Measurements from ENCODE around the gene BTBD6. TPM values are rescaled to one million over a fixed set of nuclear protein-coding genes. Genes with fewer than 3 reads are reported as not detected.
A peak's percentile ranks its signal among the peaks of the same experiment; 100 is the strongest.
"Not testable (repeated sequence)": the region's sequence is repeated elsewhere in the genome, so short reads cannot be mapped to it uniquely, and the experiment has no call there.

Gene BTBD6
- total and polyA plus RNA-seq, 3 experiments from 2014 or later = 16.2 to 55.0 (median 54.1) TPM

- Mint-ChIP-seq H3K4me1 (peaks cover 20 to 45% (median 32%) of the 10 kb centered on the region in 3 donors), H3K9me3 (no peaks in the 10 kb centered on the region), H3K4me3 (no peak overlapping the region), H3K27me3 (no peaks in the 10 kb centered on the region), H3K27ac (peak overlapping the region in 1 of 8 donors; percentile 73), H3K36me3 (peaks cover 0 to 23% (median 3%) of the 10 kb centered on the region in 3 donors)
- no peak for DNase-seq
- peaks cover 15% of the 10 kb centered on the region for H3K4me1 ChIP-seq (ENCODE audit: insufficient read depth, low read length)
- POLR2A ChIA-PET = no interaction called here
- CTCF ChIA-PET = interaction anchor here (0.9 to 1.3 kb wide), 2 partner anchors 13 to 201 kb away, joined by 3 read pairs; partner anchors contain the start of gene BRF1
- no peaks in the 10 kb centered on the region for H3K9me3 ChIP-seq (ENCODE audit: low read length)
- no peak overlapping the region for H3K4me3 ChIP-seq (ENCODE audit: low read length)
- H3K27me3 ChIP-seq (ENCODE audit: insufficient read depth, low read length, poor library complexity, severe bottlenecking) = no peaks in the 10 kb centered on the region
- H3K27ac ChIP-seq (ENCODE audit: low read depth, low read length) = no peak overlapping the region
- no peaks in the 10 kb centered on the region for H3K36me3 ChIP-seq (ENCODE audit: insufficient read depth, low read length)
Measured at GRCh38 chr14:105287249-105288102, 39.1 kb downstream of the BTBD6 start.

GRCh38 chr14:105288936-105289335 lies 40.6 kb downstream of the BTBD6 start:
- CTCF ChIA-PET = interaction anchor here (0.8 to 0.9 kb wide), 2 partner anchors 8 to 202 kb away, joined by 3 read pairs; no protein-coding TSS in a partner anchor
- DNase-seq; POLR2A ChIA-PET; H3K27me3 Mint-ChIP-seq; H3K9me3 ChIP-seq (ENCODE audit: low read length); H3K9me3 Mint-ChIP-seq; H3K4me3 ChIP-seq (ENCODE audit: low read length); H3K36me3 ChIP-seq (ENCODE audit: insufficient read depth, low read length); H3K4me3 Mint-ChIP-seq; H3K27ac ChIP-seq (ENCODE audit: low read depth, low read length); H3K27me3 ChIP-seq (ENCODE audit: insufficient read depth, low read length, poor library complexity, severe bottlenecking): not testable (repeated sequence)
- H3K36me3 Mint-ChIP-seq = peaks cover 0 to 17% (median 3%) of the 10 kb centered on the region in 3 donors
- peaks cover 23% of the 10 kb centered on the region for H3K4me1 ChIP-seq (ENCODE audit: insufficient read depth, low read length)
- H3K4me1 Mint-ChIP-seq = peaks cover 22 to 50% (median 45%) of the 10 kb centered on the region in 3 donors
- peak overlapping the region in 1 of 8 donors; percentile 65 for H3K27ac Mint-ChIP-seq

GRCh38 chr14:105290621-105291346 lies 42.5 kb downstream of the BTBD6 start:
- Mint-ChIP-seq H3K9me3 (no peaks in the 10 kb centered on the region), H3K27ac (peak overlapping the region in 7 of 8 donors; percentile 24 to 77 (median 72)), H3K27me3 (no peaks in the 10 kb centered on the region), H3K4me1 (peaks cover 26 to 47% (median 42%) of the 10 kb centered on the region in 3 donors), H3K4me3 (peak overlapping the region in 4 of 7 donors; percentile 17 to 51 (median 32)), H3K36me3 (peaks cover 0 to 3% (median 0%) of the 10 kb centered on the region in 3 donors)
- Histone ChIP-seq H3K9me3 (ENCODE audit: low read length) (no peaks in the 10 kb centered on the region), H3K4me3 (ENCODE audit: low read length) (no peak overlapping the region), H3K4me1 (ENCODE audit: insufficient read depth, low read length) (peaks cover 27% of the 10 kb centered on the region), H3K36me3 (ENCODE audit: insufficient read depth, low read length) (no peaks in the 10 kb centered on the region), H3K27me3 (ENCODE audit: insufficient read depth, low read length, poor library complexity, severe bottlenecking) (no peaks in the 10 kb centered on the region), H3K27ac (ENCODE audit: low read depth, low read length) (no peak overlapping the region)
- POLR2A ChIA-PET = no interaction called here
- DNase-seq = peak in 2 of 5 donors; percentile 51 to 52
- CTCF ChIA-PET = interaction anchor here (1.1 to 1.5 kb wide), 2 partner anchors 10 to 201 kb away, joined by 3 to 4 read pairs; partner anchors contain the start of gene BRF1

- Mint-ChIP-seq H3K27ac (peak overlapping the region in 5 of 8 donors; percentile 55 to 94 (median 71)), H3K36me3 (peaks cover 0 to 1% (median 0%) of the 10 kb centered on the region in 3 donors), H3K27me3 (no peaks in the 10 kb centered on the region), H3K9me3 (no peaks in the 10 kb centered on the region), H3K4me1 (peaks cover 28 to 48% (median 38%) of the 10 kb centered on the region in 3 donors), H3K4me3 (peak overlapping the region; percentile 30 to 80 (median 50))
- H3K4me3 ChIP-seq (ENCODE audit: low read length) = no peak overlapping the region
- H3K36me3 ChIP-seq (ENCODE audit: insufficient read depth, low read length) = no peaks in the 10 kb centered on the region
- peak overlapping the region; percentile 32 for H3K27ac ChIP-seq (ENCODE audit: low read depth, low read length)
- POLR2A ChIA-PET = interaction anchor here (1.4 kb wide), 1 partner anchor 8 kb away, joined by 4 read pairs; no protein-coding TSS in a partner anchor
- CTCF ChIA-PET = no interaction called here
- no peaks in the 10 kb centered on the region for H3K9me3 ChIP-seq (ENCODE audit: low read length)
- H3K27me3 ChIP-seq (ENCODE audit: insufficient read depth, low read length, poor library complexity, severe bottlenecking) = no peaks in the 10 kb centered on the region
- no peak for DNase-seq
- peaks cover 27% of the 10 kb centered on the region for H3K4me1 ChIP-seq (ENCODE audit: insufficient read depth, low read length)
Measured at GRCh38 chr14:105292826-105293711, 44.7 kb downstream of the BTBD6 start.

- Mint-ChIP-seq H3K4me1 (peaks cover 32 to 52% (median 45%) of the 10 kb centered on the region in 3 donors), H3K9me3 (no peaks in the 10 kb centered on the region), H3K36me3 (peaks cover 0 to 1% (median 0%) of the 10 kb centered on the region in 3 donors), H3K27me3 (no peaks in the 10 kb centered on the region), H3K4me3 (peak overlapping the region; percentile 26 to 85 (median 63)), H3K27ac (peak overlapping the region; percentile 74 to 100 (median 92))
- POLR2A ChIA-PET = no interaction called here
- Histone ChIP-seq H3K27me3 (ENCODE audit: insufficient read depth, low read length, poor library complexity, severe bottlenecking) (no peaks in the 10 kb centered on the region), H3K36me3 (ENCODE audit: insufficient read depth, low read length) (no peaks in the 10 kb centered on the region), H3K4me3 (ENCODE audit: low read length) (no peak overlapping the region), H3K27ac (ENCODE audit: low read depth, low read length) (peak overlapping the region; percentile 32), H3K9me3 (ENCODE audit: low read length) (no peaks in the 10 kb centered on the region), H3K4me1 (ENCODE audit: insufficient read depth, low read length) (peaks cover 29% of the 10 kb centered on the region)
- DNase-seq = peak in 4 of 5 donors; percentile 33 to 81 (median 61)
- CTCF ChIA-PET = no interaction called here
Measured at GRCh38 chr14:105294142-105294597, 45.8 kb downstream of the BTBD6 start.

- CTCF ChIA-PET = interaction anchor here (0.8 to 2.9 kb wide), 3 partner anchors 9 to 55 kb away, joined by 3 to 10 read pairs (median 3); no protein-coding TSS in a partner anchor
- peaks cover 43% of the 10 kb centered on the region for H3K4me1 ChIP-seq (ENCODE audit: insufficient read depth, low read length)
Measured at GRCh38 chr14:105297311-105297710, 49.0 kb downstream of the BTBD6 start.

More at GRCh38 chr14:105297311-105297710, 49.0 kb downstream of the BTBD6 start:
- H3K36me3 Mint-ChIP-seq; POLR2A ChIA-PET; H3K9me3 ChIP-seq (ENCODE audit: low read length); H3K27ac ChIP-seq (ENCODE audit: low read depth, low read length); H3K27me3 Mint-ChIP-seq; H3K27me3 ChIP-seq (ENCODE audit: insufficient read depth, low read length, poor library complexity, severe bottlenecking); H3K9me3 Mint-ChIP-seq; H3K36me3 ChIP-seq (ENCODE audit: insufficient read depth, low read length); H3K4me3 ChIP-seq (ENCODE audit: low read length); DNase-seq: not testable (repeated sequence)
- H3K27ac Mint-ChIP-seq = peak overlapping the region in 1 of 8 donors; percentile 33
- H3K4me3 Mint-ChIP-seq = peak overlapping the region in 2 of 7 donors; percentile 12 to 65
- H3K4me1 Mint-ChIP-seq = peaks cover 34 to 49% (median 43%) of the 10 kb centered on the region in 3 donors
